HEK293T (cell line): ENCODE data around the gene KANK2.

Experiments used
- ARNT ChIP-seq: fragments of 450-650 bp; IDR thresholded peaks from 2 replicates; pipeline ENCODE4 v1.6.1; 2017; ENCODE audit warnings: mild to moderate bottlenecking
- BHLHE40 ChIP-seq: fragments of 450-650 bp; IDR thresholded peaks from 2 replicates; pipeline ENCODE4 v1.6.1; 2016; ENCODE audit warnings: mild to moderate bottlenecking, moderate library complexity, borderline replicate concordance
- CTBP1 ChIP-seq: fragments of 450-650 bp; IDR thresholded peaks from 2 replicates; pipeline ENCODE4 v1.6.1; 2016; ENCODE audit warnings: borderline replicate concordance
- ELF4 ChIP-seq: fragments of 450-650 bp; IDR thresholded peaks from 2 replicates; pipeline ENCODE4 v1.6.1; 2017; ENCODE audit warnings: antibody characterized with exemption
- FOXK2 ChIP-seq: fragments of 450-650 bp; IDR thresholded peaks from 2 replicates; pipeline ENCODE4 v1.6.1; 2016; ENCODE audit warnings: mild to moderate bottlenecking
- L3MBTL2 ChIP-seq: fragments of 450-650 bp; conservative IDR thresholded peaks from 2 replicates; pipeline ENCODE4 v1.6.1; 2016; ENCODE audit warnings: mild to moderate bottlenecking
- LEF1 ChIP-seq: fragments of 450-650 bp; IDR thresholded peaks from 2 replicates; pipeline ENCODE4 v1.6.1; 2017; ENCODE audit warnings: mild to moderate bottlenecking, borderline replicate concordance
- NFRKB ChIP-seq: fragments of 450-650 bp; IDR thresholded peaks from 2 replicates; pipeline ENCODE4 v1.6.1; 2016; ENCODE audit warnings: mild to moderate bottlenecking, moderate library complexity
- SP1 ChIP-seq: fragments of 450-650 bp; IDR thresholded peaks from 2 replicates; pipeline ENCODE4 v1.6.1; 2017
- SUZ12 ChIP-seq: fragments of 450-650 bp; IDR thresholded peaks from 2 replicates; pipeline ENCODE4 v1.6.1; 2016; ENCODE audit warnings: mild to moderate bottlenecking
- TARDBP ChIP-seq: fragments of 450-650 bp; IDR thresholded peaks from 2 replicates; pipeline ENCODE4 v1.6.1; 2016

DNA sequence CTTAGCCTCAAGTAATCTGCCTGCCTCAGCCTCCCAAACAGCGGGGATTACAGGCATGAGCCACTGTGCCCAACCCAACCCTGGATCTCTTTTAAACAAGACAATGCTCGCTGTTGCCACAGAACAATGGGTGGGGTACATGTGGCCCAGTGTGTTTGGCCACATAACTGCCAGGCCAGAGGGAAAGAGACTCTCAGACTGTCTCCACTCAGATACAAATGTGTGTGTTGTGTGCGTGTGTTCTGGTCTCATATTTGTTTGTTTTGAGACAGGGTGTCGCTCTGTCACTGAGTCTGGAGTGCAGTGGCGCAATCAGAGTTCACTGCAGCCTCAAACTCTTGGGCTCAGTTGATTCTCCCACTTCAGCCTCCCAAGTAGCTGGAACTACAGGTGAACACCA lies 82.3 kb downstream of the KANK2 start:
- TF ChIP-seq SP1 (no peak), BHLHE40 (no peak), SUZ12 (no peak), TARDBP (no peak), CTBP1 (no peak), ARNT (no peak), L3MBTL2 (no peak), NFRKB (no peak), FOXK2 (no peak), LEF1 (no peak), ELF4 (no peak)
